Measurements from ENCODE around the gene AEN.

AEN gene

GRCh38 chr15:88620995-88621772 is at the start of gene AEN:
Gene AEN (plus strand): TSS chr15:88621340. CDS start chr15:88626210, 4,870 bp downstream.
- peak; percentile 98 for DNase-seq (ENCODE audit: low spot score)

- DNase-seq (ENCODE audit: low spot score) = no peak
Observed at GRCh38 chr15:88571852-88572259, 49.3 kb upstream of the AEN start.

GRCh38 chr15:88574077-88574476 is 47.1 kb upstream of the AEN start:
- no peak for DNase-seq (ENCODE audit: low spot score)

GRCh38 chr15:88574655-88575054 is 46.5 kb upstream of the AEN start:
- DNase-seq (ENCODE audit: low spot score) = no peak

GRCh38 chr15:88579322-88579721 is 41.8 kb upstream of the AEN start:
- no peak for DNase-seq (ENCODE audit: low spot score)

- no peak for DNase-seq (ENCODE audit: low spot score)
Observed at GRCh38 chr15:88580532-88580931, 40.6 kb upstream of the AEN start.

GRCh38 chr15:88586401-88587162 is 34.6 kb upstream of the AEN start:
- DNase-seq (ENCODE audit: low spot score) = no peak

GRCh38 chr15:88590759-88591158 is 30.4 kb upstream of the AEN start:
- no peak for DNase-seq (ENCODE audit: low spot score)

- no peak for DNase-seq (ENCODE audit: low spot score)
Observed at GRCh38 chr15:88591384-88591783, 29.8 kb upstream of the AEN start.

- DNase-seq (ENCODE audit: low spot score) = no peak
Observed at GRCh38 chr15:88603885-88604284, 17.3 kb upstream of the AEN start.

GRCh38 chr15:88604381-88605188 is 16.6 kb upstream of the AEN start:
- no peak for DNase-seq (ENCODE audit: low spot score)

GRCh38 chr15:88605189-88606069 is 15.7 kb upstream of the AEN start:
- DNase-seq (ENCODE audit: low spot score) = no peak

GRCh38 chr15:88606070-88606794 is 14.9 kb upstream of the AEN start:
- no peak for DNase-seq (ENCODE audit: low spot score)

- DNase-seq (ENCODE audit: low spot score) = no peak
Observed at GRCh38 chr15:88607951-88608350, 13.2 kb upstream of the AEN start.

- no peak for DNase-seq (ENCODE audit: low spot score)
Observed at GRCh38 chr15:88608607-88609181, 12.4 kb upstream of the AEN start.

GRCh38 chr15:88609344-88610090 is 11.6 kb upstream of the AEN start:
- no peak for DNase-seq (ENCODE audit: low spot score)

GRCh38 chr15:88610701-88611231 is 10.4 kb upstream of the AEN start:
- no peak for DNase-seq (ENCODE audit: low spot score)

- no peak for DNase-seq (ENCODE audit: low spot score)
Observed at GRCh38 chr15:88612186-88612796, 8.8 kb upstream of the AEN start.

Data from hematopoietic multipotent progenitor cell treated with erythropoietin and hydrocortisone succinate and interleukin-3 and kit ligand, for 17 days (in vitro differentiated cells).